IgD-negative memory B cell (primary cell): ENCODE data around the gene TBCEL. TPM values are rescaled to one million over a fixed set of nuclear protein-coding genes. Genes with fewer than 3 reads are reported as not detected.
"Not testable (repeated sequence)": the region's sequence is repeated elsewhere in the genome, so short reads cannot be mapped to it uniquely, and the experiment has no call there.

Experiments used
- H3K27ac Mint-ChIP-seq, 3 donors: one replicate each; pipeline ENCODE4 v1.8.0; 2020 to 2022; ENCODE audit warnings: mild to moderate bottlenecking in 3 of 3, mixed read lengths in 3 of 3, moderate library complexity in 1 of 3
- H3K27me3 Mint-ChIP-seq: one replicate; pipeline ENCODE4 v1.8.0; 2021; ENCODE audit warnings: mixed read lengths
- H3K36me3 Mint-ChIP-seq: one replicate; pipeline ENCODE4 v1.8.0; 2020; ENCODE audit warnings: mild to moderate bottlenecking, mixed read lengths
- H3K4me1 Mint-ChIP-seq, 3 donors: one replicate each; pipeline ENCODE4 v1.8.0; 2020 to 2022; ENCODE audit warnings: mixed read lengths in 3 of 3, mild to moderate bottlenecking in 1 of 3
- H3K4me3 Mint-ChIP-seq, 4 donors: one replicate each; pipeline ENCODE4 v1.8.0; 2020 to 2022; ENCODE audit warnings: mild to moderate bottlenecking in 4 of 4, mixed read lengths in 4 of 4, moderate library complexity in 3 of 4
- H3K9me3 Mint-ChIP-seq, 3 donors: one replicate each; pipeline ENCODE4 v1.8.0; 2020 to 2021; ENCODE audit warnings: mixed read lengths in 3 of 3, mild to moderate bottlenecking in 1 of 3
- polyA plus RNA-seq: library from polyadenylated mRNA; unstranded; fragments of 300-500 nt; fragmentation: Illumina TruSeq; gene quantifications from one replicate; pipeline ENCODE4 v1.2.3, GENCODE V29; 2021

Gene TBCEL
- polyA plus RNA-seq, 1 donor from 2014 or later: 2.5 TPM

GRCh38 chr11:121006922-121007321, 17.0 kb upstream of the TBCEL start:
- H3K27me3 Mint-ChIP-seq: peaks cover 10% of the 10 kb centered on the region
- no peak overlapping the region for H3K4me3 Mint-ChIP-seq
- peaks cover 2% of the 10 kb centered on the region for H3K36me3 Mint-ChIP-seq
- H3K4me1 Mint-ChIP-seq: no peaks in the 10 kb centered on the region
- H3K9me3 Mint-ChIP-seq: peaks cover 3 to 6% (median 4%) of the 10 kb centered on the region in 3 donors
- H3K27ac Mint-ChIP-seq: no peak overlapping the region

- peaks cover 3 to 6% (median 4%) of the 10 kb centered on the region in 3 donors for H3K9me3 Mint-ChIP-seq
- H3K36me3 Mint-ChIP-seq: peaks cover 2% of the 10 kb centered on the region
- no peak overlapping the region for H3K4me3 Mint-ChIP-seq
- no peaks in the 10 kb centered on the region for H3K4me1 Mint-ChIP-seq
- H3K27me3 Mint-ChIP-seq: peaks cover 12% of the 10 kb centered on the region
- no peak overlapping the region for H3K27ac Mint-ChIP-seq
Observed at GRCh38 chr11:121008551-121008950, 15.4 kb upstream of the TBCEL start.

DNA sequence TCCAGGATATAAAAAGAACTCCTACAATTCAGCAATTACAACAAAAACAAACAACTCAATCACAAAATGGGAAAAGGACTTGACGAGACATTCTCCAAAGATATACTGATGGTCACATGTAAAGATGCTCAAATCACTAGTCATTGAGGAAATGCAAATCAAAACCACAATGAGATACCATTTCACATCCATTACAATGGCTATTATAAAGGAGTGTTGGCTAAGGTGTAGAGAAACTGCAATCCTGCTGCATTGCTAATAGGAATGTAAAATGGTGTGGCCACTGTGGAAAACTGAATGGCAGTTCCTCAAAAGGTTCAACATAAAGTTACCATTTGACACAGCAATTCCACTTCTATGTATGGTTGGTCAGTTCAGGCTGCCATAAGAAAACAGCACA, 11.8 kb upstream of the TBCEL start:
- H3K4me1 Mint-ChIP-seq: no peaks in the 10 kb centered on the region
- no peak overlapping the region for H3K4me3 Mint-ChIP-seq
- peaks cover 0 to 3% (median 2%) of the 10 kb centered on the region in 3 donors for H3K9me3 Mint-ChIP-seq
- H3K27ac Mint-ChIP-seq: no peak overlapping the region
- peaks cover 8% of the 10 kb centered on the region for H3K27me3 Mint-ChIP-seq
- H3K36me3 Mint-ChIP-seq: peaks cover 2% of the 10 kb centered on the region

DNA sequence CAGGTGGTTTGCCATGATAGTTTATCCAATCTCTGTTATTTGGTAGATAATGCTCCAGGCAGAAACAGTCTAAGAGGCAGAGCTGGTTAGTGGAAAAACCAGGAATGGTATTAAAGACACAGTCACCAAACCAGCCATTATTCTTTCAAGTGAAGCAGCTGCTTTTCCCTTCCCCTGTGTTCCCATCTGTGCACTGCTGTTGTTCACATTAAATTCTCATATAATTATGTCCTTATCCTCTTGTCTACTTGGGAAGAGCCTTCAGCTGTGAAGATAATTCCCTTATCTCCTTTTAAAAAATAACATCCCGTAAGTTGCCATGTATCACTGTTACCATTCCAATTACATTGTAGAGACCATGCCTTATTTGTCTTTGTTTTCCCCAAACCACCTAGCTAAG, 5.2 kb upstream of the TBCEL start:
- Mint-ChIP-seq H3K4me3 (no peak overlapping the region), H3K27ac (no peak overlapping the region), H3K27me3 (peaks cover 4% of the 10 kb centered on the region), H3K9me3 (no peaks in the 10 kb centered on the region), H3K36me3 (no peaks in the 10 kb centered on the region), H3K4me1 (peaks cover 4% of the 10 kb centered on the region in 3 donors)

GRCh38 chr11:121021718-121022117, 2.2 kb upstream of the TBCEL start:
- H3K9me3 Mint-ChIP-seq, H3K36me3 Mint-ChIP-seq, H3K27ac Mint-ChIP-seq, H3K27me3 Mint-ChIP-seq: not testable (repeated sequence)
- Mint-ChIP-seq H3K4me3 (peak overlapping the region in 1 of 4 donors; percentile 89), H3K4me1 (peaks cover 10 to 20% (median 14%) of the 10 kb centered on the region in 3 donors)

- Mint-ChIP-seq H3K27ac (peak overlapping the region; percentile 11 to 90 (median 65)), H3K4me3 (peak overlapping the region; percentile 89 to 91 (median 90)), H3K4me1 (peaks cover 9 to 23% (median 14%) of the 10 kb centered on the region in 3 donors), H3K27me3 (peaks cover 3% of the 10 kb centered on the region), H3K9me3 (no peaks in the 10 kb centered on the region), H3K36me3 (no peaks in the 10 kb centered on the region)
Observed at GRCh38 chr11:121024989-121025388, 1.1 kb downstream of the TBCEL start.

DNA sequence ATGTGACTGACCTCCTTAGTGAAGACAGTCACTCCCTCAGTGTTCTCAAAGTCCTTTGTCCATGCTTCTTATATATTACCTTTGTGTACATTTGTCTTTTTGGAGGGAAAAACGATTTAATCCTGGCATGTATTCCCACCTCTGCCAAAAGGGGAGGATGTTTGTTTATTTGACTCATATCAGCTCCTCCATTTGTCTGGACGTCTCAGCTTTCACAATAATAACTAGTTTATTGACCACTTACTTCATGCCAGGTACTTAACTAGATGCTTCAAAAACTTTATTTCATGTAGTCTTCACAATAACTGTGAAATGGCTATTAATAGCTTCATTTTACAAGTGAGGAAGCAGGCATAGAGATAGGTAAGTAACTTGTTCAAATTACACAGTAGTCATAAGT, 5.3 kb downstream of the TBCEL start:
- peaks cover 7 to 19% (median 8%) of the 10 kb centered on the region in 3 donors for H3K4me1 Mint-ChIP-seq
- H3K27me3 Mint-ChIP-seq: no peaks in the 10 kb centered on the region
- no peaks in the 10 kb centered on the region for H3K9me3 Mint-ChIP-seq
- H3K27ac Mint-ChIP-seq: no peak overlapping the region
- H3K4me3 Mint-ChIP-seq: no peak overlapping the region
- no peaks in the 10 kb centered on the region for H3K36me3 Mint-ChIP-seq

DNA sequence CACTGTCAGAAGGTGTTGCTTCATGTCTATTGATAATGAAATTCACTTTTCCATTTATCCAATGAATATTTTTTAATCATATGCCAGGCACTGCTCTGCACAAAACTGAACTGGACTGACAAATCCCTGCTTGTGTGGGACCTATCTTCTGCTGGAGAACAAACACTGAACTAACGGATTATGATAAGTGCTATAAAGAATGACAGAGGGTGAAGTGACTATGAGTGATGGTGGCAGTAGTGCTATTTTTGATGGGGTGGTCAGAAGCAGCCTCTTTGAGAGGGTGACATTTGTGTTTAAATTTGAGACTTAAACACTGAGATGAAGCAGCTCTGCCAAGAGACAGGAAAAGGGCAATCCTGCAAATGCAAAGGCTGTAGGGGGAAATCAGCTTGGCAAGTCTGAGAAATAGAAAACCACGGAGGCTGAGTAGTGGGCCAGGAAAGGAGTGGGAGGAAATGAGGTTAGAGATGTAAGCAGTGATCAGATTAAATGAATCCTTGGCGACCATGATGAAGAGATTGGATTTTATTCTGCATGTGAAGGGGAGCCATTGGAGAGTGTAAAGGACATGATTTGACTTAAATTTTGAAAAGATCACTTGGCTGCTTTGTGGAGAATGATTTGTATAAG, 6.0 kb downstream of the TBCEL start:
- Mint-ChIP-seq H3K4me1 (peaks cover 1 to 14% (median 3%) of the 10 kb centered on the region in 3 donors), H3K4me3 (no peak overlapping the region), H3K36me3 (no peaks in the 10 kb centered on the region), H3K9me3 (no peaks in the 10 kb centered on the region), H3K27ac (no peak overlapping the region), H3K27me3 (no peaks in the 10 kb centered on the region)

DNA sequence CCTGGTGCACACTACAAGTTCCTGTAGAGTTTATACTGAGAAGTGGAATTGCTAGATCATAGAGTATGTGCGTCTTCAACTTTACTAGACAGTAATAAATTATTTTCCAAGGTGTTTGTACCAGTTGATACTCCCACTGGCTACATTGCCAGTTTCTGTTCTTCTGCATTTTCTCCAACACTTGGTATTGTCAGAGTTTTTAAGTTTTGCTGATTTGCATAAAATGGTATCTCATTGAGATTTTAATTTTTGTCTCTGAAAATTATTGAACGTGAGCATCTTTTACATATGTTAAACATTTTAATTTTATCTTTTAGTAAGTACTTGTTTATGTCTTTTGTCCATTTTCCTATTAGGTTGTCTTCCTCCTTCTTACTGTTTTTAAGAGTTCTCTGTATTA, 7.3 kb downstream of the TBCEL start:
- Mint-ChIP-seq H3K27ac (no peak overlapping the region), H3K27me3 (no peaks in the 10 kb centered on the region), H3K4me1 (peaks cover 0 to 8% (median 7%) of the 10 kb centered on the region in 3 donors), H3K36me3 (no peaks in the 10 kb centered on the region), H3K4me3 (no peak overlapping the region), H3K9me3 (no peaks in the 10 kb centered on the region)

DNA sequence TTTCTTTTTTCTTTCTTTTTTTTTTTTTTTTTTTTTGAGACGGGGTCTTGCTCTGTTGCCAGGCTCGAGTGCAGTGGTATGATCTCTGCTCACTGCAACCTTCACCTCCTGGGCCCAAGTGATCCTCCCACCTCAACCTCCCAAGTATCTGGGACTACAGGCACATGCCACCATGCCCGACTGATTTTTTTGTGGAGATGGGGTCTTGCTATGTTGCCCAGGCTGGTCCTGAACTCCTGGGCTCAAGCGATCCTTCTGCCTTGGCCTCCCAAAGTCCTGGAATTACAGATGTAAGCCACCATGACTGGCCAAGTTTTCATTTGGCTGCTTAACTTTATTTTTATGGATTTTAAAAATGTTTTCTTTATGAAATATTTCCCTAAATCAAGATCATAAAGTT, 7.7 kb downstream of the TBCEL start:
- not testable (repeated sequence) for H3K36me3 Mint-ChIP-seq, H3K4me1 Mint-ChIP-seq, H3K27me3 Mint-ChIP-seq, H3K9me3 Mint-ChIP-seq, H3K4me3 Mint-ChIP-seq, H3K27ac Mint-ChIP-seq

GRCh38 chr11:121032546-121032945, 8.6 kb downstream of the TBCEL start:
- Mint-ChIP-seq H3K4me1 (peaks cover 0 to 7% (median 7%) of the 10 kb centered on the region in 3 donors), H3K36me3 (no peaks in the 10 kb centered on the region), H3K27ac (no peak overlapping the region), H3K4me3 (no peak overlapping the region), H3K27me3 (no peaks in the 10 kb centered on the region), H3K9me3 (no peaks in the 10 kb centered on the region)

- H3K9me3 Mint-ChIP-seq: no peaks in the 10 kb centered on the region
Observed at GRCh38 chr11:121033635-121034034, 9.7 kb downstream of the TBCEL start.

GRCh38 chr11:121035169-121035755, 11.4 kb downstream of the TBCEL start:
- H3K27me3 Mint-ChIP-seq: no peaks in the 10 kb centered on the region

More at GRCh38 chr11:121033635-121034034, 9.7 kb downstream of the TBCEL start:
- Mint-ChIP-seq H3K27ac (no peak overlapping the region), H3K4me1 (peaks cover 1 to 9% (median 7%) of the 10 kb centered on the region in 3 donors), H3K27me3 (no peaks in the 10 kb centered on the region), H3K36me3 (no peaks in the 10 kb centered on the region), H3K4me3 (no peak overlapping the region)

GRCh38 chr11:121035780-121036179, 11.9 kb downstream of the TBCEL start:
- no peaks in the 10 kb centered on the region for H3K9me3 Mint-ChIP-seq
- H3K27ac Mint-ChIP-seq: peak overlapping the region in 1 of 3 donors; percentile 4
- H3K4me1 Mint-ChIP-seq: peaks cover 3 to 13% (median 5%) of the 10 kb centered on the region in 3 donors
- no peak overlapping the region for H3K4me3 Mint-ChIP-seq
- no peaks in the 10 kb centered on the region for H3K27me3 Mint-ChIP-seq
- no peaks in the 10 kb centered on the region for H3K36me3 Mint-ChIP-seq

More at GRCh38 chr11:121035169-121035755, 11.4 kb downstream of the TBCEL start:
- Mint-ChIP-seq H3K4me3 (no peak overlapping the region), H3K36me3 (no peaks in the 10 kb centered on the region), H3K9me3 (no peaks in the 10 kb centered on the region), H3K4me1 (peaks cover 3 to 13% (median 5%) of the 10 kb centered on the region in 3 donors), H3K27ac (no peak overlapping the region)

GRCh38 chr11:121037016-121037415, 13.1 kb downstream of the TBCEL start:
- no peak overlapping the region for H3K4me3 Mint-ChIP-seq
- no peak overlapping the region for H3K27ac Mint-ChIP-seq

More at GRCh38 chr11:121037016-121037415, 13.1 kb downstream of the TBCEL start:
- H3K36me3 Mint-ChIP-seq: no peaks in the 10 kb centered on the region
- no peaks in the 10 kb centered on the region for H3K27me3 Mint-ChIP-seq
- peaks cover 5 to 13% (median 6%) of the 10 kb centered on the region in 3 donors for H3K4me1 Mint-ChIP-seq
- H3K9me3 Mint-ChIP-seq: no peaks in the 10 kb centered on the region
